Measurements from ENCODE around the gene ANKRD22.

Gene ANKRD22

DNA sequence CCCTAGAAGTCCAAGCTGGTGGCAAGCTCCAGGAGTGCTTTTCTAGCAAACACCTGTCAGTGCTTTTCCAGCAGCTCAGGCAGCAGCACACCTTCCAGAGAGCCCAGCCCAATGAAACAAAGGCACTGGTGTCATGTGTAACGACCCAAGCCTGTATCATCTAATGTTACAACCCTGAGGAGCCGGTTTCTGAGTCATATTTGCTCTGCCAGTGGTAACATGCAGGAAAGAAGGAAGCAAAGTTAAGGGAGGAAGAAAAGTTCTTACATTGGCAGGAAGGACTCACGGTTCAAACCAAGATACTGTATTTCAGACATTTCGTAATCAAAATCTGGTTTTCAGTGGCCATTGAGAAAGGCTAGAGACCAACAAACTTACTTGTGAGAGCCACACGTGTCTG, at the start of gene ANKRD22:
TSS of gene ANKRD22 (minus strand) at position 139 of the 400 bp plus-strand sequence. CDS start 237 bp downstream, outside the sequence.
- H3K4me1 ChIP-seq (ENCODE audit: control insufficient read depth, low read depth, low read length): peaks cover 25% of the 10 kb centered on the region
- no peaks in the 10 kb centered on the region for H3K27me3 ChIP-seq (ENCODE audit: control insufficient read depth, insufficient read depth, low read length)
- no peaks in the 10 kb centered on the region for H3K36me3 ChIP-seq (ENCODE audit: control insufficient read depth, low read depth, low read length)
- no peak within 1 kb of the TSS for H3K27ac ChIP-seq (ENCODE audit: low read length)
- no peak within 1 kb of the TSS for H3K4me3 ChIP-seq (ENCODE audit: low read length)
- no peaks in the 10 kb centered on the region for H3K9me3 ChIP-seq (ENCODE audit: control insufficient read depth, low read depth, low read length)
- H3K9ac ChIP-seq (ENCODE audit: low read length): no peak within 1 kb of the TSS

DNA sequence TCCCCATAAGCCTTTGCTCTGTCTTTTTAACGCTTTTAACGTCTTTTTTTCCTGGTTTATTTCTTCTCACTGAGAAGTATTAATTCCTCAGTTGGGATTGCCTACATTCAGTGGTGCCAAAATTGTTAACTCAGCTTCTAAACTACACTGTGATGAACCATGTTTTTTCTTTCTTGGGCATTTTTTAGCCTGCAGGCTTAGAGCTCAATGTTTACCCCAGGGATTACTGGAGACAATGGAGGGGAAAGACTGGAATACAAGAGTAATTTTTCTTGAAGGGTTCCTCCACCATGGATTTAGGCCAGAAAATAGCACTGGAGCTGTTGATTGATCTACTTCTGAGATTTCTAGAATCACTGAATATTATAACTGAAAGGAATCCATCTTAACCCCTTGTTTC, 48.2 kb upstream of the ANKRD22 start:
- Histone ChIP-seq H3K27ac (ENCODE audit: low read length) (no peak overlapping the region), H3K4me1 (ENCODE audit: control insufficient read depth, low read depth, low read length) (no peaks in the 10 kb centered on the region), H3K4me3 (ENCODE audit: low read length) (no peak overlapping the region), H3K36me3 (ENCODE audit: control insufficient read depth, low read depth, low read length) (no peaks in the 10 kb centered on the region), H3K9ac (ENCODE audit: low read length) (no peak overlapping the region), H3K27me3 (ENCODE audit: control insufficient read depth, insufficient read depth, low read length) (no peaks in the 10 kb centered on the region), H3K9me3 (ENCODE audit: control insufficient read depth, low read depth, low read length) (no peaks in the 10 kb centered on the region)

DNA sequence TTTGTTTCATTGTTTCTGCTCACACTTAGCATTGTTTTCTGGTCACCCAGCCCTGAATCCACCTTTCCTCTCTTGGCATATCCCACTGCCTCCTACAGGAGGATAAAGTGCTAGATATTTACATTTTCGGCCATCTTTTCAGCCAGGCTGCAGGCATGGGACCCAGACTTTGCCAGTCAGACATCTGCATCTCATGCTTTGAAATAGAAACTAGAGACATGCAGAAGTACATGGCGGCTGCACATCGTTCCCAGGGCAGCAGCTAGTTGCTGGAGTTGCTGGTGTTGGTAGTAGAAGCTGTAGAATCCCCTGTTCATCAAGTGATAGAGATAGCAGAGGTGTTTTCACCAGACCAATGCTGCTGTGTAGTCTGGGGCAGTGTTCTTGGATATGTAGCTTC, 47.1 kb upstream of the ANKRD22 start:
- Histone ChIP-seq H3K9me3 (ENCODE audit: control insufficient read depth, low read depth, low read length) (no peaks in the 10 kb centered on the region), H3K27ac (ENCODE audit: low read length) (no peak overlapping the region), H3K4me3 (ENCODE audit: low read length) (no peak overlapping the region), H3K4me1 (ENCODE audit: control insufficient read depth, low read depth, low read length) (no peaks in the 10 kb centered on the region), H3K9ac (ENCODE audit: low read length) (no peak overlapping the region), H3K27me3 (ENCODE audit: control insufficient read depth, insufficient read depth, low read length) (no peaks in the 10 kb centered on the region), H3K36me3 (ENCODE audit: control insufficient read depth, low read depth, low read length) (no peaks in the 10 kb centered on the region)

DNA sequence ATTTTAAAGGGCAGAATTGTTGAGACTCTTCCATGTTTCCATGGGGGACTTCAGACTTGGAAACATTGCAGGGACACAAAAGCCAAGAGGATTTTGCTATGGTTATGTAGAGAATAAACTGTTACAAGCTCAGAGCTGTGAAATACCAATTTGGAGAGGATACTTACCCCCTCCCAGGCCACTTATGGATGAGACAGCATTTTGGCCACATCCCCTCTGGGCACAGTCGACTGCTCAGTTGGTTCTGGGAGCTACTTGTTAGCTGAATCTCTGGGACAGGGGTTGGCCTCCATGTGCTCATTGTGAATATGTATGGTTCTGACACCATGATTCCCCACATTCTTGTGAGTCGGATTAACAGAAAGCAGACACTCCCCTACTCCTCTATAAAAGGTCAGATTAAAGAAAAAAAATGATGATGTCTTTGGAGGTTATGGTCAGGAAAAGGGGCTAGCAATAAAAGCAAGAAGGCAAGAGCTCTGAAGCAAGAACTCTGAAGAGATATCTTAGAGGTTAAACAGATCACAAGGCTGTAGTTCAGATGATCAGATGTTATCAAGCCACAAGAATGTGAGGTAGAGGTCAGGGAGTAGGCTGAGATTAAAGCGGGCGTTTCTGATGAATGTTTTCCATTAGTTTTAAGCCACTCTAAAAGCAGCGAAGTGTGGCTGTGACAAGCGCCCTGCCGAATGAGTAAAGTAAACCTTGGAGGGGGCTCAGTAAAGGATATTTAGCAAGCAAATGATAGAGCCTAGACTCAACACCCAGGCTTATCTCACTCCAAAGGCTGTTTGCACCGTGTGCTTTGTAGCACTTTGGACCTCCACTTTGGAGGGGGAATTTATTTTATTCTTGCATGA, 45.6 kb upstream of the ANKRD22 start:
- Histone ChIP-seq H3K27ac (ENCODE audit: low read length) (no peak overlapping the region), H3K4me1 (ENCODE audit: control insufficient read depth, low read depth, low read length) (peaks cover 5% of the 10 kb centered on the region), H3K9ac (ENCODE audit: low read length) (no peak overlapping the region), H3K36me3 (ENCODE audit: control insufficient read depth, low read depth, low read length) (no peaks in the 10 kb centered on the region), H3K27me3 (ENCODE audit: control insufficient read depth, insufficient read depth, low read length) (no peaks in the 10 kb centered on the region), H3K4me3 (ENCODE audit: low read length) (no peak overlapping the region), H3K9me3 (ENCODE audit: control insufficient read depth, low read depth, low read length) (no peaks in the 10 kb centered on the region)

DNA sequence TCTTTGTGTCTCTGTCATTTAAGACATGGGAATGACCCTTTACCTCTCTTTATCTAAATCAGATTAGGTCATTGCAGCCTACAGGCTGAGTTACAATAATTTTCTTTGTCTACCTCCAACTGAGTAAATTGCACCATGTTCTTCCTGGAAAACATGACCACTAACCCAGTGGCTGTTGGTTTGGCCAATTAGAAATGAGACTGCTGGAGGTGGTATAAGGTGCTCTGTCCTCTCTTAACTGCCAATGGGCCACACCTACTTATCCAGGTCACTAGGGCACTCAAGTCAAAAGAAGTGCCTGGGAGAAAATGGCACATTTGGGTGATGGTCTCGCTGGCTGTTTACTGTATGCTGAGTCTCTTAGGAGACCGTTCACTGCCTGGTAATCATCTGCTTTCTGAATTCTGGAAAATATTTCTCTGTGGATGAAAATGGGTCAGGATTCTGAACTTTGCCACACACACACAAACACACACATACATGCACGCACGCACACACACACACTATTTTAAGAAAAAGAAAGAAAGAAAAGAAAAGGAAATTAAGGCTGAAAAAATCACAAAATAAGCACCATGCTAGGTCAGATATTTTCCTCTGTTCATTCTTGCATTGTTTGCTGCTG, 44.8 kb upstream of the ANKRD22 start:
- no peak overlapping the region for H3K9ac ChIP-seq (ENCODE audit: low read length)
- no peaks in the 10 kb centered on the region for H3K27me3 ChIP-seq (ENCODE audit: control insufficient read depth, insufficient read depth, low read length)
- no peak overlapping the region for H3K4me3 ChIP-seq (ENCODE audit: low read length)
- H3K9me3 ChIP-seq (ENCODE audit: control insufficient read depth, low read depth, low read length): no peaks in the 10 kb centered on the region
- H3K4me1 ChIP-seq (ENCODE audit: control insufficient read depth, low read depth, low read length): peaks cover 9% of the 10 kb centered on the region
- H3K27ac ChIP-seq (ENCODE audit: low read length): no peak overlapping the region
- no peaks in the 10 kb centered on the region for H3K36me3 ChIP-seq (ENCODE audit: control insufficient read depth, low read depth, low read length)

DNA sequence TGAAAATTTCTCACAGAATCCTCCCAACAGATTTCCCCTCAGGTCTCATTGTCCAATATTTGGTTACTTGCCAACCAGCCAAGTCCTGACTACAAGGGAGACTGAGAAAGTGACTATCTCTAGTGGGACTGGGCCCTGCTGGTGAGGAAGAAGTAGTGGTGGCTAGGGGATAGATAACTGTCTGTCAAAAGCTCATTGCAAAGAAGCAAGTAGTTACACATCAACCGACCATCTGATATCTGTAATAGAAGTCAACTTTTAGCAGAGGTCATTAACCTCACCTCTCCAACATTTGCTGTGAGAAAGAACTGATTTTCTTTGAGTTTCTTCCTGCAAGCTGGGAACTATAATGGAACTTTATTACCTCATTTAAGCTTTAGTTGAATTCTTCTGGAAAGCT, 43.6 kb upstream of the ANKRD22 start:
- Histone ChIP-seq H3K36me3 (ENCODE audit: control insufficient read depth, low read depth, low read length) (no peaks in the 10 kb centered on the region), H3K4me1 (ENCODE audit: control insufficient read depth, low read depth, low read length) (peaks cover 9% of the 10 kb centered on the region), H3K9me3 (ENCODE audit: control insufficient read depth, low read depth, low read length) (no peaks in the 10 kb centered on the region), H3K27ac (ENCODE audit: low read length) (no peak overlapping the region), H3K4me3 (ENCODE audit: low read length) (no peak overlapping the region), H3K9ac (ENCODE audit: low read length) (no peak overlapping the region), H3K27me3 (ENCODE audit: control insufficient read depth, insufficient read depth, low read length) (no peaks in the 10 kb centered on the region)

DNA sequence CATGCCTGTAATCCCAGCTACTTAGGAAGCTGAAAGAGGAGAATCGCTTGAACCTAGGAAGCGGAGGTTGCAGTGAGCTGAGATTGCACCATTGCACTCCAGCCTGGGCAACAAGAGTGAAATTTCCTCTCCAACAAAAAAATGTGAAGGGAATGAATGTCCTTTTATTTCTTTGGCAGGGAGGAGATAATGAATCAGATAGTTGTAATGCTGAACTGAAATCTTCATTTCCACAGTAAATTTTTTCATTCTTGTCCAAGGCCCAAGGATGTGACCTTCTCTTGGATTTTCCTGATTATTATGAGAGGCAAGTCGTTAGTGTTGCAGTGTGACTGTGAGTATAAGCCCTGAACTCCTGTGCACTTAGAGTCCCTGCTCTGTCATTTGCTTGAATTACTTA, 42.0 kb upstream of the ANKRD22 start:
- peaks cover 9% of the 10 kb centered on the region for H3K4me1 ChIP-seq (ENCODE audit: control insufficient read depth, low read depth, low read length)
- H3K4me3 ChIP-seq (ENCODE audit: low read length): no peak overlapping the region

DNA sequence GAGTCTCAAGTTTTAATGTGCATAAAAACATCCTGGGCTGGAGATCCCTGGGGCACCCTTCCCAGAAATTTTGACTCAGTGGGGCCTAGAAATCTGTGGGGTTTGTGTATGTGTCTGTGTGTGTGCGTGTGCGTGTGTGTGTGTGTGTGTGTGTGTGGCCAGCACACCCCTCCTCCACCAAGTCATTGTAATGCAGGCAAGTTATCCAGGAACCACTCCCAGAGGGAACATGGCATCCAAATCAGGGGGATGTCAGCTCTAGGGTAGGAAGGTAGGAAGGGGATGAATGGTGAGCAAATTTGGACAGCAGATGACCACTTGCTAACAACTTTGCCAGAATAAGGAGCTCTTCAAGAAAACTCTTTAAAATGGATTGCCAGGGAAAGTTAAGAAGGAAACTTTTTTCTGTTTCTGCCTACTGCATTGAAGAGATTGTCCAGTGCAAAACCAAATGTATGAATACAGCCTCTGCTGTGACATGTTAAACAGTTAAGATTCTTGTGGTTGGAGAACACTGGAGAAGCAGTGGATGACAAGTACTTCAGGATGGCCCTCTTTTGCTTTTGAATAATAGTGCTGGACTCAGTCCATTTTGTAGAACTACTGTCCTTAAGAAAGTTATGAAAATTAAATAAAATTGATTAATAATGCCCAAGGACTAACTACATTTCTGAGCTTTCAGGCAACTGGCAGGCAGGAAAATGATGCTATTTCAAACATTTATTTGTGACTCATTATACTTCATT, 40.8 kb upstream of the ANKRD22 start:
- no peak overlapping the region for H3K4me3 ChIP-seq (ENCODE audit: low read length)
- peaks cover 9% of the 10 kb centered on the region for H3K4me1 ChIP-seq (ENCODE audit: control insufficient read depth, low read depth, low read length)
- H3K9ac ChIP-seq (ENCODE audit: low read length): no peak overlapping the region
- no peaks in the 10 kb centered on the region for H3K27me3 ChIP-seq (ENCODE audit: control insufficient read depth, insufficient read depth, low read length)
- H3K9me3 ChIP-seq (ENCODE audit: control insufficient read depth, low read depth, low read length): no peaks in the 10 kb centered on the region
- H3K36me3 ChIP-seq (ENCODE audit: control insufficient read depth, low read depth, low read length): no peaks in the 10 kb centered on the region
- H3K27ac ChIP-seq (ENCODE audit: low read length): no peak overlapping the region

More for the DNA sequence above, 42.0 kb upstream of the ANKRD22 start:
- Histone ChIP-seq H3K36me3 (ENCODE audit: control insufficient read depth, low read depth, low read length) (no peaks in the 10 kb centered on the region), H3K9me3 (ENCODE audit: control insufficient read depth, low read depth, low read length) (no peaks in the 10 kb centered on the region), H3K27ac (ENCODE audit: low read length) (no peak overlapping the region), H3K27me3 (ENCODE audit: control insufficient read depth, insufficient read depth, low read length) (no peaks in the 10 kb centered on the region), H3K9ac (ENCODE audit: low read length) (no peak overlapping the region)

DNA sequence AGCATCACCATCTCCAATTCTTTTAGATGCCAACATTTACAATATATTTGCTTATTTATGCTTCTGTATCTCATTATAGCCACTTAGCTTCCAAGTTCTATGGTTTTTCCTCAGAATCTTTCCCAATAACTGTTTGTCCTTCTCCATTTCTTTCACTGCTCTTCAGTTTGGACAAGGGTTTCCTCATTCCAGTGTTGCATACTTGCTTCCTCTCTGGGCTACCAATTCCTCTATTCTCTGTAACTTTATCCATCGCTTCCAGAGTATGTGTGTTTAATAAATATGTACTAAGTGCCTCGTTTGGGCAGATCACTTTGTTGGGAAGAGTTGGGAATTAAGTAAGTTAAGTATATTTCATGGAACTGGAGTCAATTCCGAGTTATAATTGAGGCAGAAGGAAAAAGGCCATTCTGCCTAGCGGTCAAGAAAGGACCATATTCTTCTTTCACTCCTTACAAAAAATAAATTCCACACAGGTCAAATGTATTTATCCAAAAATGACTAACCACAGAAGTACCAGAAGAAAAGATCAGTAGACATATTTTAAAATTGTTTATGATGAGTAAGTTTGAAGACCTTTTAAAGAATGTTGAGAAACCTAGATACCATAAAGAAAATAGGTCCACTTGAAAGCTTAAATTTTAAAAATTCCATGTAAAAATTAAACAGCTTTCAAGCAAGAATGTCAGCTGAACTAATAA, 39.2 kb upstream of the ANKRD22 start:
- Histone ChIP-seq H3K27ac (ENCODE audit: low read length) (no peak overlapping the region), H3K4me3 (ENCODE audit: low read length) (no peak overlapping the region), H3K9me3 (ENCODE audit: control insufficient read depth, low read depth, low read length) (no peaks in the 10 kb centered on the region), H3K4me1 (ENCODE audit: control insufficient read depth, low read depth, low read length) (peaks cover 15% of the 10 kb centered on the region), H3K9ac (ENCODE audit: low read length) (no peak overlapping the region), H3K36me3 (ENCODE audit: control insufficient read depth, low read depth, low read length) (no peaks in the 10 kb centered on the region), H3K27me3 (ENCODE audit: control insufficient read depth, insufficient read depth, low read length) (no peaks in the 10 kb centered on the region)

DNA sequence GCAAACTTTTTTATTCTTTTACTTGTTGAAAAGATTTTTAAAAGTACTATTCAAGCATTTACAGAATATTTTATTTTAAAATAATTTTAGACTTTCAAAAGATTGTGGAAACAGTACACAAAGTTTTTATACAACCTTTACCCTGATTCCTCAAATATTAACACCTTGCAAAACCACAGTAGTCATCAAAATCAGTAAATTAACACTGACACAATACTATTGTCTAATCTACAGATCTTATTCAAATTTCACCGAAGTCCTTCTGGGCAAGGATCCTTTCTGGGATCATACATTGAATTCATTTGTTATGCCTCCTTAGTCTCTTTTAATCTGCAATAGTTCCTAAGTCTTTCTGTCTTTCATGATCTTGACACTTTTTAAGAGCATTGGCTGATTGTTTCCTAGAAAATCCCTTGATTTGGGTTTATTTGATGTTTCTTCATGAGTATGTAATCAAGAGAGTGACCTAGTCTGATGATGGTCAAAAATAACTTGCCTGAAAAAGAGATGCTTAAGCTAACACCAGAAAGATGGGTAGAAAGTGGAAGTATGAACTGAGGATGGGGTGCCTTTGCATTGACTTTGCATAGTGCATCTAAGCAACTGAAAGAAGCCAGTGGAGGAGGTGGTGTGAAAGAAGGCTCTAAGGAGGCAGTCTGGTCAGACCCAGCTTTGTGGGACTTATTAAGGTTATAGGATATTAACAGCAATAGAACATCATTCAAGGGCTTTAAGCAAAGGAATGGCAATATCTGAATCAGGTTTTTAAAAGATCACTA, 38.1 kb upstream of the ANKRD22 start:
- H3K27ac ChIP-seq (ENCODE audit: low read length): no peak overlapping the region
- no peaks in the 10 kb centered on the region for H3K36me3 ChIP-seq (ENCODE audit: control insufficient read depth, low read depth, low read length)
- no peaks in the 10 kb centered on the region for H3K9me3 ChIP-seq (ENCODE audit: control insufficient read depth, low read depth, low read length)
- no peak overlapping the region for H3K4me3 ChIP-seq (ENCODE audit: low read length)
- no peaks in the 10 kb centered on the region for H3K27me3 ChIP-seq (ENCODE audit: control insufficient read depth, insufficient read depth, low read length)
- no peak overlapping the region for H3K9ac ChIP-seq (ENCODE audit: low read length)
- H3K4me1 ChIP-seq (ENCODE audit: control insufficient read depth, low read depth, low read length): peaks cover 15% of the 10 kb centered on the region
